ENCODE data around the gene UGT2B7. TPM values are rescaled to one million over a fixed set of nuclear protein-coding genes. Genes with fewer than 3 reads are reported as not detected.
"Not testable (repeated sequence)": the region's sequence is repeated elsewhere in the genome, so short reads cannot be mapped to it uniquely, and the experiment has no call there.

Gene UGT2B7
- total RNA-seq, 1 donor from 2014 or later, result not detected

GRCh38 chr4:69104719-69105275, 8.5 kb downstream of the UGT2B7 start:
- DNase-seq (ENCODE audit: low spot score in 2 of 2, unreplicated experiment in 2 of 2), result no peak
- no peaks in the 10 kb centered on the region for H3K4me1 Mint-ChIP-seq
- no peak overlapping the region for H3K4me3 Mint-ChIP-seq
- H3K36me3 Mint-ChIP-seq, result no peaks in the 10 kb centered on the region
- no peak for TF ChIP-seq CTCF (IDR thresholded peaks at IDR 0.05; ENCODE audit: unreplicated experiment)
- no peak overlapping the region for H3K27ac Mint-ChIP-seq
- H3K27me3 Mint-ChIP-seq (ENCODE audit: low read depth), result no peaks in the 10 kb centered on the region
- no peaks in the 10 kb centered on the region for H3K9me3 Mint-ChIP-seq

- not testable (repeated sequence) for H3K36me3 Mint-ChIP-seq; H3K27me3 Mint-ChIP-seq (ENCODE audit: low read depth); H3K27ac Mint-ChIP-seq; H3K4me3 Mint-ChIP-seq; DNase-seq (ENCODE audit: low spot score in 2 of 2, unreplicated experiment in 2 of 2); H3K9me3 Mint-ChIP-seq
- H3K4me1 Mint-ChIP-seq, result peaks cover 12% of the 10 kb centered on the region
Measured at GRCh38 chr4:69115151-69115850, 19.0 kb downstream of the UGT2B7 start.

DNA sequence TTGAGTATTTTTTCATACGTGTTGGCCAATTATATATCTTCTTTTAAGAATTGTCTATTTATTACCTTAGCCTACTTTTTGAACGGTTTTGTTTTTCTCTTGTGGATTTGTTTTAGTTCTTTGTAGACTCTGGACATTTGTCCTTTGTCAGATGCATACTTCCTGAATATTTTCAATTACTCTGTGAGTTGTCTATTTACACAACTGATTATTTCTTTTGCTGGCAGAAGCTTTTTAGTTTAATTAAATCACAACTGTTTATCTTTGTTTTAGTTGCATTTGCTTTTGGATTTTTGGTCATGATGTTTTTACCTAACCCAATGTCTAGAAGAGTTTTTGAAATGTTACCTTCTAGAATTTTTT, 19.6 kb downstream of the UGT2B7 start:
- no peak overlapping the region for H3K4me3 Mint-ChIP-seq
- H3K27ac Mint-ChIP-seq, result no peak overlapping the region
- no peak for TF ChIP-seq CTCF (IDR thresholded peaks at IDR 0.05; ENCODE audit: unreplicated experiment)
- H3K4me1 Mint-ChIP-seq, result peaks cover 12% of the 10 kb centered on the region
- no peaks in the 10 kb centered on the region for H3K36me3 Mint-ChIP-seq
- H3K27me3 Mint-ChIP-seq (ENCODE audit: low read depth), result no peaks in the 10 kb centered on the region
- no peak for DNase-seq (ENCODE audit: low spot score in 2 of 2, unreplicated experiment in 2 of 2)
- H3K9me3 Mint-ChIP-seq, result no peaks in the 10 kb centered on the region

DNA sequence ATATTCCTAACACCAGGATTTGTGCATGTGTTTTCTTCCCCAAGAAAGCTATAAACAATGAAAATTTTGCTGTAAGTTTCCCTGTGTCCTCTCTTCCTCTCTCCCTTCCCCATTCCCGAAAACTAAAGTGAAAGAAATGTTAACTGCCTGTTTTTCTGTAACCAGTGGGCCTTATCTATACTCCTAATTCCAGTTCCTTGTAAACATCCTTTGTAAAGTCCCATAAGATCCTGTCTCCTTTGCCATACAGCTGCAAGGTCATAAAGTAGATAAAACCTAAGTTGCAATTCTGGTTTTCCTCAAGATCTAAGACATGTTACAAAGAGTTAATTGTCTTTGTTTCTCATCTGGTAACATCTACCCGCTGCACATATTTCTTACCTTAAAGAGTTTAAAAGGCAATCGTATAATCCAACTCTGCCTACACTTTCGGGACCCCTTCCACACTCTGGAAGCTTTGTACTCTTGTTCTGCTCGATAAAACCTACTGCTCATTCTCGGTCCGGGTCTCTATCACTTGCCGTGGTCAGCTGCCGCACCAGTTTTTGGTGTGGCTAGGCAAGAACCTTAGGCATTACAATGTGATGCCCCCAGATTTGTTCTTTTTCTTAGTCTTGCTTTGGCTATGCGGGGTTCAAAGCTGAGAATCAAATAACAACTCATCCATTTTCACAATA, 20.5 kb downstream of the UGT2B7 start:
- peak overlapping the region; percentile 37 for H3K27ac Mint-ChIP-seq

GRCh38 chr4:69120870-69121269, 24.6 kb downstream of the UGT2B7 start:
- H3K27ac Mint-ChIP-seq, result no peak overlapping the region
- H3K4me3 Mint-ChIP-seq, result no peak overlapping the region
- no peaks in the 10 kb centered on the region for H3K27me3 Mint-ChIP-seq (ENCODE audit: low read depth)
- peaks cover 17% of the 10 kb centered on the region for H3K4me1 Mint-ChIP-seq
- H3K9me3 Mint-ChIP-seq, result peaks cover 5% of the 10 kb centered on the region
- TF ChIP-seq CTCF (IDR thresholded peaks at IDR 0.05; ENCODE audit: unreplicated experiment), result no peak
- H3K36me3 Mint-ChIP-seq, result peaks cover 2% of the 10 kb centered on the region
- DNase-seq (ENCODE audit: low spot score in 2 of 2, unreplicated experiment in 2 of 2), result no peak

More for the DNA sequence above, 20.5 kb downstream of the UGT2B7 start:
- Mint-ChIP-seq H3K4me1 (peaks cover 12% of the 10 kb centered on the region), H3K9me3 (no peaks in the 10 kb centered on the region), H3K4me3 (peak overlapping the region; percentile 27), H3K27me3 (ENCODE audit: low read depth) (no peaks in the 10 kb centered on the region), H3K36me3 (no peaks in the 10 kb centered on the region)
- no peak for TF ChIP-seq CTCF (IDR thresholded peaks at IDR 0.05; ENCODE audit: unreplicated experiment)
- no peak for DNase-seq (ENCODE audit: low spot score in 2 of 2, unreplicated experiment in 2 of 2)

DNA sequence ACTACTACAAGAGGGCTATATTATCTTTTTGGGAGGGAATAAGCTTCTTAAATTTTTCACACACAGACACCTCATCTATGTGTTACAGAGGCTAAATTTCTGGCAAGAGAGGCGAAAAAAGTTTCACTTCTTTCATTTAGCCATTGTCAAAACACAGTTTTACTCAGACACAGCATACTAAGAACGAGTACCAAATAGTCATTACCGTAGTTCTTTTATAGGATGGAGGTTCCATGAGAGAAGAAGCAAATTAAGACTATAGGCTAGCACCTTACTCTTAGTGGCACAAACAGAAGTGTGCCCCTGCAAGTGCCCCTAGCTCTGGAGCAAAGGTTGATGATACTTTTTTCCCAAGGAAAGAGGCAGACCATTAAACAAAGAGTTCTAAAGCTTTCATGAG, 26.2 kb downstream of the UGT2B7 start:
- H3K27ac Mint-ChIP-seq, result no peak overlapping the region
- no peaks in the 10 kb centered on the region for H3K27me3 Mint-ChIP-seq (ENCODE audit: low read depth)
- peaks cover 5% of the 10 kb centered on the region for H3K9me3 Mint-ChIP-seq
- peaks cover 9% of the 10 kb centered on the region for H3K4me1 Mint-ChIP-seq
- no peak for TF ChIP-seq CTCF (IDR thresholded peaks at IDR 0.05; ENCODE audit: unreplicated experiment)
- no peak overlapping the region for H3K4me3 Mint-ChIP-seq
- H3K36me3 Mint-ChIP-seq, result peaks cover 2% of the 10 kb centered on the region
- no peak for DNase-seq (ENCODE audit: low spot score in 2 of 2, unreplicated experiment in 2 of 2)
